ENCODE data around the gene CHEK2.
"Not testable (repeated sequence)": the region's sequence is repeated elsewhere in the genome, so short reads cannot be mapped to it uniquely, and the experiment has no call there.

DNA sequence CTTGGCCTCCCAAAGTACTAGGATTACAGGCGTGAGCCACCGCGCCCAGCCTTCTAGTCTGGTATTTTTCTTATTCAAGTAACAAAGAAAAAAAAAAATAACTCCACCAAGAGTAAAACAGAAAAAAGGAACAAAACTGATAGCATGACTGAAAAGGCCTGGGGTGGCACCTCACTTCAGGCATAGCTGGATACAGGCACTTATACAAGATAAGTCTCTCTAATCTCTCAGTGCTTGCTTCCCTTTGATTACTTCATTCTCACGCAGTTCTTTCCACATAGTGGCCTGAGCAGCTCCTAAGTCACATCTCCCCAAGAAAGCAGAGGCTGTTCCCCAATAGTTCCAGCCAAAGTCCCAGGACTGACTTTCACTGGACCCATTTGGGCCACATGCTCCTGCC is 58.7 kb downstream of the CHEK2 start:
- TF ChIP-seq, protein P1, sequence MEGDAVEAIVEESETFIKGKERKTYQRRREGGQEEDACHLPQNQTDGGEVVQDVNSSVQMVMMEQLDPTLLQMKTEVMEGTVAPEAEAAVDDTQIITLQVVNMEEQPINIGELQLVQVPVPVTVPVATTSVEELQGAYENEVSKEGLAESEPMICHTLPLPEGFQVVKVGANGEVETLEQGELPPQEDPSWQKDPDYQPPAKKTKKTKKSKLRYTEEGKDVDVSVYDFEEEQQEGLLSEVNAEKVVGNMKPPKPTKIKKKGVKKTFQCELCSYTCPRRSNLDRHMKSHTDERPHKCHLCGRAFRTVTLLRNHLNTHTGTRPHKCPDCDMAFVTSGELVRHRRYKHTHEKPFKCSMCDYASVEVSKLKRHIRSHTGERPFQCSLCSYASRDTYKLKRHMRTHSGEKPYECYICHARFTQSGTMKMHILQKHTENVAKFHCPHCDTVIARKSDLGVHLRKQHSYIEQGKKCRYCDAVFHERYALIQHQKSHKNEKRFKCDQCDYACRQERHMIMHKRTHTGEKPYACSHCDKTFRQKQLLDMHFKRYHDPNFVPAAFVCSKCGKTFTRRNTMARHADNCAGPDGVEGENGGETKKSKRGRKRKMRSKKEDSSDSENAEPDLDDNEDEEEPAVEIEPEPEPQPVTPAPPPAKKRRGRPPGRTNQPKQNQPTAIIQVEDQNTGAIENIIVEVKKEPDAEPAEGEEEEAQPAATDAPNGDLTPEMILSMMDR (IDR thresholded peaks at IDR 0.05) = not testable (repeated sequence)
- TF ChIP-seq POLR2A, EP300 (IDR thresholded peaks at IDR 0.05): not testable (repeated sequence)

Data from ovary (tissue), 3 donors.